GM21529 (cell line): ENCODE results near the gene RBFOX2.

ENCODE experiments used
- ATAC-seq: cut with Tn5 transposase; IDR thresholded peaks from one replicate; pipeline ENCODE4 v1.9.1; 2021; ENCODE audit not compliant: unreplicated experiment

Gene RBFOX2

DNA sequence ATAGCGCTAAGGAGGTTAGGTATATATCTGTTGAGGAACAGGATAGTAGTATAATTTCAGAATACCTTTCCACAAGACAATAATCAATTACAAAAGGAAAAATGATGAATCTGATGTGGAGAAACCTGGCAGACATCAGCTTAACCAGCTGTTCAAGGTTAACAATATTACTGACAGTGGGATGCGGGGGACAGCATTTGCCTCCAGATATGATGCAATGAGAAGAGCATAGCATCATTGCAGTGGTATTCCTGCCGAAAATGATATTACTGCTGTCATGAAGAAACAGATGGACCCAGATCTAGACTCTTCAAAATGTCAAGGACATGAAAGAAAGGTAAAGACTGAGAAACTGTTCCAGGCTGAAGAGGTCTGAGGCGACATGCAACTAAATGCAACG is 49.7 kb downstream of the RBFOX2 start:
- ATAC-seq, result no peak

DNA sequence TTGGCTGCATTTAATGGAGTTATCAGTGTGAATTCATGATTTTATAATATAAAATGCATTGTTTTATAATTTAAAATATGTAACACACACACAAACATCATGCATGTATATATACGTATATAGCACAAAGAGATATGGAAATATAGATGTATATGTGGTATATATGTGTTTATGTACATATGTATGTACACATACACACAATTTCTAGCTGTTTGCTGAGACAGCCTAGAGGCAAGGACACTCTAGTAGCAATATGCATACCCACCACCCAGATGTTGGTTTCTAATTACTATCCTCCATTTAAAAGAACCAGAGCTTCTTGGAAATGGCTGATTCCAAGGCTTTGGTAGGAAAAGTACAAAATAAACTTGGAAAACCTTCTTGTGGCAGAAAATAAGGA is 50.4 kb downstream of the RBFOX2 start:
- no peak for ATAC-seq

DNA sequence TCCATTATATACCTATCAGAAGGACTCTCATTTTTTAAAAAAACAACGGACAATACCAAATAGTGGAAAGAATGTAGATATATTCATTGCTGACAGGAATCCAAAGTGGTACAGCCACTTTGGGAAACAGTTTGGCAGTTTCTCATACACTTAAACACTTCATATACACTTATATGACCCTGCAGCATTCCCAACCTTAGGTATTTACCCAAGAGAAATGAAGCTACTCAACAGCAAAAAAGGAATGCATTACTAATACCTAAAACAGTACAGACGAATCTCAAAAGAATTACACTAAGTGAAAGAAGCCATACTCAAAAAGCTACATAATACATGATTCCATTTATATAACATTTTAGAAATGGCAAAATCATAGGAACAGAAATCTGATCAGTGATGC is 51.5 kb downstream of the RBFOX2 start:
- ATAC-seq, result no peak

DNA sequence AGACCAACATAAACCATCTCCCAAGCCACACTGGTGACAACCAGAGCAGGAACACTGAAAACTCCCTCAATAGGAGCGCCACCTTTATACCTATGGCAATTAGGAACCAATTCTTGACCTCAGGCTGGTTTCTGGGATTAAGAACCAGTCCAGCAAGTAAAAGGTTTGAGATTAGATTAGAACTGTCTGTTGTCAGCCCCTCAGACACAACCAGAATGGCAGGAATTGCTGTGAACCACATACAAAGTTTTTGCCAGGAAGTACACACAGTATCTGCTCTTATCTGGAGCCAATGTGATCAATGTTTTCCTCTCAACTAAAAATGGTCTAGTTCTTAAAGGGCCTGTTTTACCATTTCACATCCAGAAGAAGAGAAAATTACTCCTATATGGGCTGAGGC is 55.2 kb downstream of the RBFOX2 start:
- no peak for ATAC-seq

DNA sequence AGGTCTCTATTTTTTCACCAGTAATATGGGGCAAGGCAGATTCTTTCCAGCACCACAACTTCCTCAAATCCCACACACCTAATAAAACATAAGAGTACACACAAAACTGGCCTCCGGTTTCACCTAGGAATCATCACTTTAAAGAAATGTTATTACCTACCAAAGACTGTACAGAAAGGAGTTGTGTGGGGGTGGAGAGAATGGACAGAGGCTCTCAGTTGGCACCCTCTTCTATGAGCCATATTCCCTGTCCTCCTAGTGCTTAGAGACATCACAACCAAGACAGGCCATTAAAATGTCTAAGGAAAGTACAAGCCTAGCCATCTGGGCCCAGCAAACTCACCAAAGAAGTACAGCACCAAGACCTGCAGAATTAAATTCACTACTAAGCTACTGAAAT is 56.1 kb downstream of the RBFOX2 start:
- no peak for ATAC-seq

DNA sequence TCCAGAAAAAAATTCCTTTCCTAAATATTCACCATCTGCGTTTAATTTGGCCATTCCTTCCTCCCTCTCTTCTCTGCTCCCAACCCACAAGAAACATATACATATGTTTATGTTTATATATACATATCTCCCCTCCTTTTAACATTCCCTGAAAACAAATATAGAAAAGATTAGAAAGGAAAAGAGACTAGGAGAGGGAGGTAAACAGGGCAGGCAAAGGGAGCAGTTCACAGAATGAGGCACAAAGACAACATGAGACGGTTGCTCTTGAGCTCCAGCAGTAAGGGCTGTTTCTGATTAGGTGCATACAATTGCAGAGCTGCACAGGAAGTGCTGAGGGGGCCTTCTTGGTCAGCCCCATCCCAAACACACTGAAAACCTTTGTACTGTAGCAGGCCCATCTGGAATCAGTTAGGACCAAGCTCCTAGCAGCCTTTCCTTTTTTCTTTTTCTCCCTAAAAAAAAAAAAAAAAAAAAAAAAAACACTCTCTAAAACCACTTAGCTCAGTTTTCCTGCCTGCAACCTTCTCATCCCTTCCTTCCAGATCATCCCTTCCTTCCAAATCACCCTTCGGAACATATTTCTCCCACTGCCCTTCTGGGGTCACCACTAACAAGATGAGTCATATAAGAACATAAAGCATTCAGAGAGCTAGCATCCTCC is 57.0 kb downstream of the RBFOX2 start:
- no peak for ATAC-seq

DNA sequence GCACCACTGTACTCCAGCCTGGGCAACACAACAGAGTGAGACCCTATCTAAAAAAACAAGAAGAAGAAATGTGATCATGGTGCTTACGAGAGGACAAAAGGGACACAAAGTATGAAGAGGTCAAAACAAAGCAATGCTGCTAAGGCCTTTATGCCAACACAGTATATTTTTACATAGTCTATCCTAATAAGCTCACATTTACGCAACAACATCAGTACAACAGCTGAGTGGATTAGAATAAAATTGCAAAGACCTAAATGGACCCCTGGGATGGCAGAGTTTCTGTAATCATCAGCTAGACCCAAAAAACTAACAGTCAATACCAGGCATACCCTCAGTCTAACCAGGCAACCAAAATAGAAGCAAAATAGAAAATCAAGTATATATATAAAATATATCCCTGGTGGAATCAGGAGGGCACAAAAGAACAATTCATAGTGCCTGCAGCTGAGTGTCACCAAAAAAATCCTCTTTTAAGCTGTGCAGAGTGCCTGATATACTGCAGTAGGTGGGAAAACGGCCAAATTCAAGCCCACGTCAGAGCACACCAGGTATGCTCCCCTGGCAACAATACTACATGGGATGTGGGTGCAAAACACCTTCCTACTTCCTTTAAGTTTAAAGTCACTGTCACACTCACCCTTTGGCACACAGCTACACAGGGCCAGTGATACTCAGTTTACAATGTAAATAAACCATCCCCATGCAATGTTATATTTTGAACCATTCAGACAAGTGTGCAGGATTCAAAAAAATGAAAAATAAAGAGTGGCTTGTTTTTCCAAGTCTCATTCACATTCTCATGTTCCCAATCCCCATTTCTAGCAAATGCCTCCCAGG is 57.8 kb downstream of the RBFOX2 start:
- ATAC-seq, result no peak

DNA sequence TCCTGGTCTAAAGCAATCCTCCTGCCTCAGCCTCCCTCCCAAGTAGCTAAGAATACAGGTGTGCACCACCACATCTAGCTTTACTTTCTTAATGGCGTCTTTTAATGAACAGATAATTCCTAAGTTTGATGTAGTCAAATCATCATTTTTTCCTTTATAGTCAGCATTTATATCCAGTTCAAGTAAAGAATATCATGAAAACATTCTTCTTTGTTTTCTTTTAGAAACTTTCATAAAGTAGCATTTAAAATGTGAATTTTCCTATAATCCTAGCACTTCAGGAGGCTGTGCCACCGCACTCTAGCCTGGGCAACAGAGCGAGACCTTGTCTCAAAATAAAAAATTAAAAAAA is 61.6 kb downstream of the RBFOX2 start:
- ATAC-seq, result no peak

DNA sequence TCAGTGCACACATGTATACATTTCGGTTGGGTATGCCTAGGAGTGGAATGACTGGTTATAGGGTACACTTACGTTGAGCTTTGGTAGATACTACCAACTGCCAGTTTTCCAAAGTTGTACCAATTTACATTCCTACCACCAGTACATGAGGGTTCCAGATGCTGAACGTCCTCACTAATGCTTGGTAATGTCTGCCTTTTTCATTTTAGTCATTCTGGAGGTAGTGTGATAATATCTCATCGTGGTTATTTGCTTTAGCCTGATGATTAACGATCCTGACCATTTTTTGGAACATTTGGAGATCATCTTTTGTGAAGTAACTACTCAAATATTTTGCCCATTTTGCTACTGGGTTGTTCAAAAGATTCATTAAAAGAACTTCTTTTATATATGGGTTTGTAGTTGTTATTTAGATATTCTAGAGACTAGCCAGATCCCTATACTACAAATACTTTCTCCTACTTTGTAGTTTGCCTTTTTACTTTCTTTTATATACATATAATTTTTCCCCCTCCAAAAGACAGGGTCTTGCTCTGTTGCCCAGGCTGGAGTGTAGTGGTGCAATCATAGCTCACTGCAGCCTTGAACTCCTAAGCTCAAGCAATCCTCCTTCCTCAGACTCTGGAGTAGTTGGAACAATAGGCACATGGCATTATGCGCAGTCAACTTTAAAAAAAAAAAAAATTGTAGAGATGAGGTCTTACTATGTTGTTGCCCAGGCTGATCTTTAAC is 62.1 kb downstream of the RBFOX2 start:
- ATAC-seq, result no peak

DNA sequence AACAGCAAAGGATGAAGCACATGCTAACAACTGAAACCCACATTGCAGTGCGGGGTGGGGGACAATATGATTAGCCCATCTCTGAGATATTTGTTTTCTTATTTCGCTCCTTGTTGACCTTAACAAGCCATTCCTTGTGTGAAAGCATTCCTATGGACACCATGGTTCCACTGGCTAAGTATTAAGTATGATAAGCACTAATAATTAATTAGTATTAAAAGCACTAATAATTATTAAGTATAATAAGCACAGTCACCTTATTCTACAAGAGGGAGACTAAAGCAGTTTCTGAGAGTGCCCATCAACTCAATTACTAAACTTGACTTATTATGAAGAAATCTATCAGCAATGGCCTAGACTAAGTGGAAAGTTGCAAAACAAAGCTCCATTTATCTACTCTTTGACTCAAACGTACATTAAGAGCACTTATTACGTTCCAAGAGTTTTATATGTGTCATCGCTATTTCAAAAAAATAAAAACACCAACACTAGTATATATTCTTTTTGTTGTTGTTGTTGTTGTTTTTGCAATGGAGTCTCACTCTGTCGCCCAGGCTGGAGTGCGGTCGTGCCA is 65.3 kb downstream of the RBFOX2 start:
- ATAC-seq, result no peak

DNA sequence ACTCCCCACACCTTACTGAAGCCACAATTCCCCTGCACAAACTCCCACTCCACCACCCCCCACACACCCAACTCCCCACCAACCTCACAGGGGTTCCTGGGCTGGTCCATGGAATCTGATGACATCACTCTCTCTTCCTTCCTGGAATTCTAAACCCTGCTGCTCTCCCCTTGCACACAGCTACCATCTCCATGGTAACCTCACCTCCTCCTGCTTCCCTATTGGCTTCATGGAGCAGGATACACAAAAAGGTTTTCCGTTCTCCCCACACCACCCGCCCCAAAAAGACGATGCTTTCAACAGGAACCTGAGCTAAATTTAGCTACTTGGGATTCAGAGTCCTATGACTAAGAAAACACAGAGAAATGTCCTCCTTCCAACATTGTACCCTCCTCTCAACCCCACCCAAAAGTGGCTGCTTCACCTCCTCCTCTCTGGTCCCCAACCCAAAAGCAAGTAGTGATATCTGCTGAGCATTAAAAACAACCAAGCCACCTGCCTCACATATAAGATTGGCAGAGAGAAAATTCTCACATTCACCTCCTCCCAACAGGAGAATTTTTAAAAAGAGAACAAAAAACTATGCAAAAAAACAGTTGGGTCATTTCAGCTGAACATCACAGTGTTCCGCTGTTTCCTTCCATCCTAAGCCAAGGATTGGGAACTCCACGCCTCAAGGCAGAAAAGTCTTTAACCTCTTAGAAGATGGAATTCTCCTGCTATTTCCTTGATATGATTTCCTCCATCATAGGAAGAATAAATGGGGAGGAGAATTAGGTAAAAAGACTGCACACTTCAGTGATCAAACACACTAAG is 66.9 kb downstream of the RBFOX2 start:
- ATAC-seq, result no peak

DNA sequence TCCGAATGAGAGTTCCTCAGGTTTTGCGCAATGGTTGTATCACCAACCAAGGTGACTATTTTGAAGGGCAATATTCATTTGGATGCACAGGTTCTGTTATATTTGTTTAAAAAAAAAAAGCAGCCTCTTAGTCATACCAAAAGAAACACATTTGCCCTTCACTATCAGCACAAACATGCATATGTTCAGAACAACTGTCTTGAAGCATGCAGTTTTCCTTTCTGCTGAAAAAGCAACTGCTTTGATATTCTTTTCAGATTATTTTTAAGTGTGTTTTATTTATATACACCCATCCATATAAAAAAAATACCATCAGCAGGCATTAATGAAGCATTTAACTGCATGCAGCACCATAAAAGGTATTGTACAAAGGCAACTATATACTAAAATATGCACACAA is 67.8 kb downstream of the RBFOX2 start:
- ATAC-seq, result no peak

DNA sequence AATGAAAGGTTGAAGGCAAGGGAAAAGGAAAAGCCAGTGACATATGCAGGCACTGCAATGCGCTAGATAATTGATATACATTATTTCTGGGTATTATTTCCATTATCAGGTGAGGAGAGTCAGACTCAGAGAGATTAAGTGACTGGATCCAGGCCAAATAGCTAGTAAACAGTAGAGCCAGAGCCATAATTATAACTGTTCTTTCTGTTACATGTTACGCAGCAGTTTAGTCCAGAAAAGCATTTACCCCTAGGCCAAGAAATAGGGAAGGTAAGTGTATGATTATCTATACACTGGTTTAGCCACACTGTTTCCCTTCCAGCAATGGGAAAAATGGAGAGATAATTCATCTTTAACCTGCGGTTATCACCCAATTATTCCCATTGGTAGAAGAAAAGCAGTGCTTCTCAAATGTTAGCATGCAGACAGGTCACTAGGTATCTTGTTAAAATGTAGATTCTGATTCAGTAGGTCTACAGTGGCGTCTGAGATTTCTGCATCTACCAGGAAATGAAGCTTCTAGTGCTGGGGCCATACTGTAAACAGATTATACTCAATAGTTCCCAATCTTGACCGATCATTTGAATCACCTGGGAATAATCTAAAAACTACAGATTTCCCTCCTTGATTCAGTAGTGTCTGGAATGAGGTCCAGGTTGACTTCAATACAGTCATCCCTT is 69.4 kb downstream of the RBFOX2 start:
- ATAC-seq, result no peak

DNA sequence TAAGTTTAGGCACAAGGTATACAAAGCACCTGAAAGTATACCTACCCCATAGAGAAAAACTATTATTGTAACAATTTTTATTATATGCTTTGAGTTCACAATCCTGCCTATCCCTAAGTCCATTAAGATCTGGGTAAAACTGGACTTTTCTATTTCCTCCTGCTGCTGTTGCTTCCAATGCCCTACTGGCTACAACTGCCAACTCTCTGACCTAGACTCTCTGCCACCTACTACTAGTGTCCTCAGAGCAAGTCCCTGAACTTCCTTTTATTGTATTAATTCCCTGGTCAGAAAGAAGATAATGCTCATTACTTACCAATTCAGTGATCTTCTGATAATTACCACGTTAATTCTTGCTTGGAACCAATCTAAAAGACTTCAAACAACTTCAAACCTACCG is 70.3 kb downstream of the RBFOX2 start:
- ATAC-seq, result no peak

DNA sequence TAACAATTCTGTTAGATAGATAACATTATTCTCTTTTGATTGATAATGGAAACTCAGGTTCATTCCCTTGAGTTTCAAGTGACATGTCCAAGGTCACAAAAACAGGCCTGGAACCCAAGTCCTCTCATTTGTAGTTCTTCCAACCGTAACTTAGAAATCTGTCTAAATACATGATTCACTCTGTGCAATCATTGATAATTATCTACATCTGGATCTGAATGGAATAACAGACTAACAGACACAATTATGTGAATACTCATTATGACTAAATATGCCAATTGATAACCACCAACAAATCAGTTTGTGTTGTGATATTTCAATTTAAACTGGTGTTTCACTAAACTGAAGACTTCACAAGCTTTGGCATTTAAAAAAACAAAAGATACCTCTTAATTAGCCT is 71.0 kb downstream of the RBFOX2 start:
- no peak for ATAC-seq

DNA sequence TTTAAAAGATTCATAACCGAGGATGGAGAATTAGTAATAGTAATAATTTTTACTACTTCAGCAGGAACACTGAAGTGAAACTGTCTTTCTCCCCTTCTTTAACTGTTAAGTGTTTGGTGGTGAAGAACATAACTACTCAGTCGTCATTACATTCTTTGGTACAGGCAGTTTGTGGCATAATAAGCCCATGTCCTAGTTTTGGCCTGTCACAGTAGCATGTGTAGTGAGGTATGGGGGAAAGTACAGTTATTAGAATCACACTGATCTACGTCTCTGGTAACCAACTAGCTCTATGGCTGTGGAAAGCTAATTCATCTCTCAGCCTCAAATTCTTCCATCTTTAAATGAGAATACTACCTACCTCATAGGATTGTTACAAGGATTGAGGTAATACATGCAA is 71.8 kb downstream of the RBFOX2 start:
- ATAC-seq, result no peak

DNA sequence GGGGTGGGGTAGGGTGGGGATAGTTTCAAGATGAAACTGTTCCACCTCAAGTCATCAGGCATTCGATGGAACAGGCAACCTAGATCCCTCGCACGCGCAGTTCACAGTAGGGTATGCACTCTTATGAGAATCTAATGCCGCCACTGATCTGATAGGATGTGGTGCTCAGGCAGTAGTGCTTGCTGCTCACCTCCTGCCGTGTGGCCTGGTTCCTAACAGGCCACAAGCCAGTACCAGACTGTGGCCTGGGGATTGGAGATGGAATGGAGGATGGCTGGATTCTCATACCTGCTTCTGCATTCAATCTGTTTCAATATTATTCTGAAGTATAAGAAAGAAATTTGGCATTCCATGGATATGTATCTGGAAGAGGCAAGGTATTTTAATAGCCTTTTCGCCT is 73.1 kb downstream of the RBFOX2 start:
- ATAC-seq, result no peak

DNA sequence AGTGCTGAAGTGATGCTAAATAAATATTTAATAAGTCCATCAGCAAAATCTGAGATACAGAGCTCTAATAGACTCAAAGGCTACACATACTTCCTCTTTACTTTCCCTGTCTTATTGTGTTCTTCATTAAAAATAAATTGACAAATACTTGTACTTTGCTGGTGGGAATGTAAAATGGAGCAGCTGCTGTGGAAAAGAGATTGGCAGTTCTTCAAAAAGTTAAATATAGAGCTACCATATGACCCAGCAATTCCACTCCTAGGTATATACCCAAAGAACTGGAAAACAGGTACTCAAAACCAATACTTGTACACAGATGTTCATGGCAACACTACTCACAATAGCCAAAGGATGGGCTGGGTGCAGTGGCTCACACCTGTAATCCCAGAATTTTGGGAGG is 76.0 kb downstream of the RBFOX2 start:
- ATAC-seq, result no peak

DNA sequence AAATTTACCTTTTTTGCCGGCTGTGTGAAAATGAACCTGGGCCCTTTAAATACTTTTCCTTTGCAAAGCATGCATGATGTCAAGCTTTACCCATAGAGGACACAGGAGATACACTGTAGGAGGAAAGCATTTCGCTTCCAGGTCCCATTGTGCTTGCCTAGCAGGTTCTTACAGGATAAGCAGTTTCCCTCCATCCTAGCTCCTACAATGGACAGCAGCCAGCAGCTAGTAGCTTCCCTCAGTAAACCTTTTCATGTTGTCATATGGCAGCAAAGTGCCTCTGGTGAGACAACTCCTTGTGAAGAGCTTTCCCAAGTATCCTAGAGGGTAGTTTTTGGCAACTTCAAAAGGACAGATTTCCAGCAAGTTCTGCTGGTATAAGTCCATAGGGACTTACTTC is 78.4 kb downstream of the RBFOX2 start:
- no peak for ATAC-seq

DNA sequence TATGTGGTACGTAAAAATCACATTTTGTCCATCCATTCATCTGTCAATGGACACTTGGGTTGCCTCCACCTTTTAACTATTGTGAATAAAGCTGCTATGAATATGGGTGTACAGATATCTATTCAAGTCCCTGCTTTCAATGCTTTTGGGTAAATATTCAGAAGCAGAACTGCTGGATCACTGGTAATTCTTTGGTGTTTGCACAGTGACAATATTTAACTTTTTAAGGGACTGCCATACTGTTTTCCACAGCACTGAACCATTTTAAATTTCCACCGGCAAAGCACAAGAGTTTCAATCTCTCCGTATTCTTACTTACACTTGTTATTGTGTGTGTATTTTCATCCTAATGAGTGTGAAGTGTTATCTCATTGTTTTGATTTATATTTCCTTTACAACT is 79.4 kb downstream of the RBFOX2 start:
- ATAC-seq, result no peak
